Neural cell (in vitro differentiated cells): ENCODE data around the gene THYN1. TPM values are rescaled to one million over a fixed set of nuclear protein-coding genes. Genes with fewer than 3 reads are reported as not detected.

Experiments
- H2AFZ ChIP-seq: fragments of 200-600, 300-800 bp; sonication (generic), shearing (Covaris generic); 2 replicates; pipeline ENCODE4 v1.6.0; 2014; ENCODE audit warnings: low read depth, mild to moderate bottlenecking, antibody characterized with exemption, low read length, moderate library complexity
- H3F3A ChIP-seq: fragments of 200-600 bp; shearing (Covaris generic); 2 replicates; pipeline ENCODE4 v1.6.1; 2016; ENCODE audit warnings: mild to moderate bottlenecking, moderate library complexity, mixed read lengths, antibody characterized with exemption, low read length; ENCODE audit not compliant: insufficient read depth, poor library complexity, severe bottlenecking
- H3K27ac ChIP-seq: fragments of 200-600, 300-800 bp; sonication (generic), shearing (Covaris generic); 2 replicates; pipeline ENCODE4 v1.5.1; 2014; ENCODE audit warnings: mild to moderate bottlenecking, low read length, moderate library complexity
- H3K27me3 ChIP-seq: fragments of 300-800, 200-600 bp; sonication (generic), shearing (Covaris generic); 2 replicates; pipeline ENCODE4 v1.6.0; 2014; ENCODE audit warnings: mild to moderate bottlenecking, low read depth, low read length, moderate library complexity; ENCODE audit not compliant: insufficient read depth
- H3K36me3 ChIP-seq: fragments of 300-800, 200-600 bp; sonication (generic), shearing (Covaris generic); 2 replicates; pipeline ENCODE4 v1.5.1; 2014; ENCODE audit warnings: mild to moderate bottlenecking, antibody characterized with exemption, low read length, moderate library complexity; ENCODE audit not compliant: insufficient read depth
- H3K4me2 ChIP-seq: fragments of 300-800, 200-600 bp; sonication (generic), shearing (Covaris generic); 2 replicates; pipeline ENCODE4 v1.6.0; 2014; ENCODE audit warnings: mild to moderate bottlenecking, low read length
- H3K4me3 ChIP-seq: fragments of 300-800, 200-600 bp; sonication (generic), shearing (Covaris generic); 2 replicates; pipeline ENCODE4 v1.5.1; 2014; ENCODE audit warnings: mild to moderate bottlenecking, low read length, moderate library complexity
- H3K79me2 ChIP-seq: fragments of 200-600 bp; shearing (Covaris generic); replicated peaks from 2 replicates; pipeline ENCODE4 v1.6.0; 2014; ENCODE audit warnings: mild to moderate bottlenecking, low read length, moderate library complexity; ENCODE audit not compliant: insufficient read depth
- H3K9ac ChIP-seq: fragments of 300-800, 200-600 bp; sonication (generic), shearing (Covaris generic); 2 replicates; pipeline ENCODE4 v1.6.1; 2016; ENCODE audit warnings: mild to moderate bottlenecking, low read length, mixed read lengths
- H3K9me2 ChIP-seq: fragments of 200-600 bp; shearing (Covaris generic); 2 replicates; pipeline ENCODE4 v1.6.1; 2016; ENCODE audit warnings: mild to moderate bottlenecking, low read length, mixed read lengths; ENCODE audit not compliant: insufficient read depth
- H3K9me3 ChIP-seq: fragments of 200-600, 300-800 bp; sonication (generic), shearing (Covaris generic); 2 replicates; pipeline ENCODE4 v1.6.1; 2016; ENCODE audit warnings: mild to moderate bottlenecking, mixed run types, low read length, moderate library complexity, mixed read lengths
- H4K20me1 ChIP-seq: fragments of 200-600 bp; shearing (Covaris generic); 2 replicates; pipeline ENCODE4 v1.6.1; 2016; ENCODE audit warnings: mild to moderate bottlenecking, mixed run types; ENCODE audit not compliant: insufficient read depth
- CTCF ChIP-seq: fragments of 450-650 bp; IDR thresholded peaks from 2 replicates; pipeline ENCODE4 v1.5.1; 2014; ENCODE audit warnings: antibody characterized with exemption, mild to moderate bottlenecking, moderate library complexity; ENCODE audit not compliant: poor library complexity, severe bottlenecking
- EP300 ChIP-seq: fragments of 450-650 bp; conservative IDR thresholded peaks from 2 replicates; pipeline ENCODE4 v1.6.1; 2014; ENCODE audit warnings: antibody characterized with exemption, mild to moderate bottlenecking, moderate library complexity; ENCODE audit not compliant: poor library complexity, severe bottlenecking
- EZH2 ChIP-seq: fragments of 200-600, 300-800 bp; shearing (Covaris generic), sonication (generic); IDR thresholded peaks from 2 replicates; pipeline ENCODE4 v1.6.1; 2014; ENCODE audit warnings: antibody characterized with exemption, low read length, borderline replicate concordance, mild to moderate bottlenecking; ENCODE audit not compliant: insufficient read depth, poor library complexity, severe bottlenecking
- MXI1 ChIP-seq: fragments of 450-650 bp; conservative IDR thresholded peaks from 2 replicates; pipeline ENCODE4 v1.6.1; 2014; ENCODE audit warnings: antibody characterized with exemption, mild to moderate bottlenecking; ENCODE audit not compliant: poor library complexity, severe bottlenecking
- POLR2AphosphoS5 ChIP-seq: IDR thresholded peaks from 2 replicates; pipeline ENCODE4 v1.6.1; 2012
- RAD21 ChIP-seq: fragments of 450-650 bp; conservative IDR thresholded peaks from 2 replicates; pipeline ENCODE4 v1.6.1; 2014; ENCODE audit warnings: antibody characterized with exemption, mild to moderate bottlenecking, moderate library complexity
- REST ChIP-seq: IDR thresholded peaks from 2 replicates; pipeline ENCODE4 v1.6.1; 2012; ENCODE audit warnings: borderline replicate concordance
- SMC3 ChIP-seq: fragments of 450-650 bp; conservative IDR thresholded peaks from 2 replicates; pipeline ENCODE4 v1.6.1; 2014; ENCODE audit warnings: antibody characterized with exemption, mild to moderate bottlenecking, moderate library complexity; ENCODE audit not compliant: poor library complexity
- TAF1 ChIP-seq: IDR thresholded peaks from 2 replicates; pipeline ENCODE4 v1.6.1; 2012; ENCODE audit warnings: low read depth
- polyA plus RNA-seq: library from polyadenylated mRNA; depleted of rRNA; stranded (reverse); fragments of >200 nt; gene quantifications from 2 replicates; pipeline ENCODE4 v1.2.3, GENCODE V29; 2014

THYN1 gene
- polyA plus RNA-seq, 1 donor from 2014 or later, result 164 TPM

GRCh38 chr11:134246678-134247077 lies 6.5 kb downstream of the THYN1 start:
- Histone ChIP-seq H3K4me2 (no peak overlapping the region), H3K36me3 (peaks cover 16% of the 10 kb centered on the region), H2AFZ (no peak overlapping the region), H3K4me3 (no peak overlapping the region), H3F3A (no peaks in the 10 kb centered on the region), H3K27ac (no peak overlapping the region), H3K27me3 (no peaks in the 10 kb centered on the region), H3K9me2 (no peaks in the 10 kb centered on the region), H4K20me1 (no peaks in the 10 kb centered on the region), H3K9ac (no peak overlapping the region), H3K79me2 (no peaks in the 10 kb centered on the region), H3K9me3 (no peaks in the 10 kb centered on the region)
- TF ChIP-seq REST (no peak), MXI1 (no peak), TAF1 (no peak), SMC3 (no peak), POLR2AphosphoS5 (no peak), EZH2 (no peak), EP300 (no peak), CTCF (no peak), RAD21 (no peak)

- Histone ChIP-seq H3K27me3 (no peaks in the 10 kb centered on the region), H3K9me3 (no peaks in the 10 kb centered on the region), H3K9me2 (no peaks in the 10 kb centered on the region), H3K4me3 (no peak overlapping the region), H3K27ac (no peak overlapping the region), H3K4me2 (no peak overlapping the region), H3K79me2 (no peaks in the 10 kb centered on the region), H3F3A (no peaks in the 10 kb centered on the region), H3K36me3 (peaks cover 16% of the 10 kb centered on the region), H4K20me1 (no peaks in the 10 kb centered on the region), H2AFZ (no peak overlapping the region), H3K9ac (no peak overlapping the region)
- TF ChIP-seq RAD21, result no peak
- no peak for TF ChIP-seq EP300
- TF ChIP-seq POLR2AphosphoS5, result no peak
- no peak for TF ChIP-seq MXI1
- no peak for TF ChIP-seq EZH2
- no peak for TF ChIP-seq CTCF
- no peak for TF ChIP-seq TAF1
- TF ChIP-seq REST, result no peak
- no peak for TF ChIP-seq SMC3
Measured at GRCh38 chr11:134246100-134246499, 7.1 kb downstream of the THYN1 start.
